Lower lobe of right lung (tissue), 2 donors: ENCODE measurements around the gene NEAT1. TPM values are rescaled to one million over a fixed set of nuclear protein-coding genes. Genes with fewer than 3 reads are reported as not detected.

Source experiments
- ATAC-seq, 2 donors: fragments of 200-7000 bp; cut with Tn5 transposase; one replicate each; pipeline ENCODE4 v1.9.1; 2020 to 2022; ENCODE audit warnings: mild to moderate bottlenecking in 2 of 2, moderate library complexity in 2 of 2
- DNase-seq: peaks from one replicate; pipeline ENCODE4 v3.0.0-alpha.2; 2020
- H3K27ac ChIP-seq: fragments of 200-600 bp; one replicate; pipeline ENCODE4 v1.8.0; 2022
- H3K27me3 ChIP-seq: fragments of 200-600 bp; one replicate; pipeline ENCODE4 v1.8.0; 2022; ENCODE audit warnings: low read depth
- H3K36me3 ChIP-seq: fragments of 200-600 bp; one replicate; pipeline ENCODE4 v1.8.0; 2022; ENCODE audit warnings: mild to moderate bottlenecking
- H3K4me1 ChIP-seq: fragments of 200-600 bp; one replicate; pipeline ENCODE4 v1.8.0; 2022
- H3K4me3 ChIP-seq: fragments of 200-600 bp; one replicate; pipeline ENCODE4 v1.8.0; 2022; ENCODE audit warnings: mild to moderate bottlenecking
- H3K9me3 ChIP-seq: fragments of 200-600 bp; one replicate; pipeline ENCODE4 v1.8.0; 2022
- intact Hi-C: fragments of 100-400 bp; cut with DNase I; formaldehyde crosslinking; loops from one replicate; pipeline ENCODE4 v1.11.0; 2022
- total RNA-seq: library from RNA; stranded (reverse); fragmentation: NEBNext Ultra II Directional; extraction: Animal tissue kit (Norgen Biotek cat#: 25700); gene quantifications from one replicate; pipeline ENCODE4 v1.2.1, GENCODE V29; 2021
- TF ChIP-seq, protein P1 (sequence below): fragments of 200-600 bp; IDR thresholded peaks from one replicate; pipeline ENCODE4 v1.8.0; 2022; ENCODE audit warnings: antibody characterized with exemption, mild to moderate bottlenecking
- donor health status: DM: no; HTN: yes; CAD: no; lungs with severe emphysema.

The NEAT1 gene
- total RNA-seq, 1 donor from 2014 or later = 980 TPM

DNA sequence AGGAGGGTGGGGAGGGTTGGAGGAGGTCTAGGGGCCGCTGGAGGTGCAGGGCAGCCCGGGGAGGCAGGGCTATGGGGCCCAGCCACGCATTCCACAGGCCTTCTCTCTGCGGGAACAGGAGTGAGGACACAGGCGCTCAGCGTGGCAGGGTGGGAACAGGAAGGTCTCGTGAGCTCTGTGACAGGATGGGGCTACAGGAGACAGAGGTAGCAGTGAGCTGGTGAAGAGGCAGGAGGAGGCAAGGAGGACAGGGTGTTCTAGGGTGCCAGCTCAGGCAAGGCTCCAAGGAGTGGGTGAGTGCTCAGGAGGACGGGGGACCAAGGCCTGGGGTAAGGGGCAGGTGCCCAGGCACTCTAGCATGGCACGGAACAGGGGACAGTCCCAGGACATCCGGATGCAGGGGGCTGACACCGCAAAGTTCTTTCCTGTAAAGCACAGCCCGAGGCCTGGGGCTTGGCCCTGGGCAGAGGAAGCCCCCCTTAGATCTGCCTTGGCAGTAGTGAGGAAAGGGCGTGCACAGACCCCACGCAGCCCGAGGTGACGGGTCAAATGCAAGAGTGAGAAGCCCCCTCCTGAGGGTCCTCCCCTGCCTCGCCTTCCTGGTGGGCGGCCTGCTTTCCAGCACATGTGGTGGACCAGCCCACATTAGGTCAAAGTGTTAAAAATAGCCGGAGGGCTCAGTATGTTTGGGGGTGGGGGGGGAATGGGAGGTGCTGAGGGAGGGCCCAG lies 4.7 kb upstream of the NEAT1 start:
- Histone ChIP-seq H3K9me3 (no peaks in the 10 kb centered on the region), H3K4me3 (peak overlapping the region; percentile 91), H3K27ac (peak overlapping the region; percentile 100), H3K4me1 (peaks cover 58% of the 10 kb centered on the region), H3K36me3 (peaks cover 7% of the 10 kb centered on the region), H3K27me3 (no peaks in the 10 kb centered on the region)
- DNase-seq (peak; percentile 72), ATAC-seq (no peak)
- TF ChIP-seq, protein P1, sequence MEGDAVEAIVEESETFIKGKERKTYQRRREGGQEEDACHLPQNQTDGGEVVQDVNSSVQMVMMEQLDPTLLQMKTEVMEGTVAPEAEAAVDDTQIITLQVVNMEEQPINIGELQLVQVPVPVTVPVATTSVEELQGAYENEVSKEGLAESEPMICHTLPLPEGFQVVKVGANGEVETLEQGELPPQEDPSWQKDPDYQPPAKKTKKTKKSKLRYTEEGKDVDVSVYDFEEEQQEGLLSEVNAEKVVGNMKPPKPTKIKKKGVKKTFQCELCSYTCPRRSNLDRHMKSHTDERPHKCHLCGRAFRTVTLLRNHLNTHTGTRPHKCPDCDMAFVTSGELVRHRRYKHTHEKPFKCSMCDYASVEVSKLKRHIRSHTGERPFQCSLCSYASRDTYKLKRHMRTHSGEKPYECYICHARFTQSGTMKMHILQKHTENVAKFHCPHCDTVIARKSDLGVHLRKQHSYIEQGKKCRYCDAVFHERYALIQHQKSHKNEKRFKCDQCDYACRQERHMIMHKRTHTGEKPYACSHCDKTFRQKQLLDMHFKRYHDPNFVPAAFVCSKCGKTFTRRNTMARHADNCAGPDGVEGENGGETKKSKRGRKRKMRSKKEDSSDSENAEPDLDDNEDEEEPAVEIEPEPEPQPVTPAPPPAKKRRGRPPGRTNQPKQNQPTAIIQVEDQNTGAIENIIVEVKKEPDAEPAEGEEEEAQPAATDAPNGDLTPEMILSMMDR = no peak
- intact Hi-C loops = no loop called here

DNA sequence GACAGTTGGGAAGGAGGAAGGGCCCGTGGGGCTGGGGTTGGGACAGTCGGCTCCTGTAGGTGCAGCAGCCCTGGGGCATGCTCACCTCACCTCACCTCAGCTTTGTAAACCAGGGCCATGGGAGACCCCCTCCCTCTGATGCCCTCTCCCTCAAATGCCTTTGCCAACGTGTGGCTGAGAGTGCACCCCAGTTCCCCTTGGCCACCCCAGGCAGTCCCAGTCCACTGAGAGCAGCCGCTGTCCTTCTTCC lies 4.2 kb upstream of the NEAT1 start:
- H3K36me3 ChIP-seq = peaks cover 6% of the 10 kb centered on the region
- TF ChIP-seq, protein P1 = no peak
- no peaks in the 10 kb centered on the region for H3K9me3 ChIP-seq
- no peak for ATAC-seq
- intact Hi-C loops = no loop called here
- H3K4me3 ChIP-seq = peak overlapping the region; percentile 91
- peaks cover 58% of the 10 kb centered on the region for H3K4me1 ChIP-seq
- H3K27ac ChIP-seq = peak overlapping the region; percentile 100
- no peak for DNase-seq
- no peaks in the 10 kb centered on the region for H3K27me3 ChIP-seq

DNA sequence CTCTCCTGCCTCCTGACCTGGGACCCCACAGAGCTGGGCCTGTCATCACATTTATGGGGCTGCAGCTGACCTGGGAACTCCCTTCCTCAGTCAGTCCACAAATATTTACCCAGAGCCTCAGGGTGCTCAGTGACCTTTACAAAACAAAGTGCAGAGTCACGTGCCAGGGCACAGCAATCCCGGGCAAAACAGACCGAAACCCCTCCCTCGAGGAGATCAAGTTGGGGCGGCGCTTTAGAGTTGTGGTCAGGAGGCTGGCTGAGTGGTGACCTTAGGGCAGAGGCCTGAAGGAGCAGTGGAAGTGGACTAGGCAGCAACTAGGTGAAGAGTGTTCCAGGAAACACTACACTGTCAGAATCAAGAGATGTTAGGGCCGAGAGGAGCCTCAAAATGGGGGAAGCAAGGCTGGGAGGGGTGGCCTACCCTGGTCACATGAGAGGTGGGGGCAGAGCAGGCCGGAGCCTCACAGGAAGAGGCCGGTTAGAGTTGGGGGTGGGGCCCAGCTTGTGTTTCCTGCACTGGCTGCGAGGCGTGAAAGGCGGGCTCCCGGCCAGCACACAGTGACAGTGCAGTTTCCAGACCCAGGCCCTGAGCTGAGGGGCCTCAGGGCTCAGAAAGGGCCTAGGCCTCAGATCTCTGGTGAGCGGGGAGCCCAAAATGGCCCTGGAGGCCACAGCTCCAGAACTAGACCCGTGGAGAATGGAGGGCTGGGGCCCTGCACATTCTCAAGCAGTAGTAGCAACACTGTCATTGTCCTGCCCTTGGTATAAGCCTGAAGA lies 3.7 kb upstream of the NEAT1 start:
- Histone ChIP-seq H3K4me3 (peak overlapping the region; percentile 91), H3K9me3 (no peaks in the 10 kb centered on the region), H3K4me1 (peaks cover 58% of the 10 kb centered on the region), H3K36me3 (peaks cover 3% of the 10 kb centered on the region), H3K27ac (peak overlapping the region; percentile 100), H3K27me3 (no peaks in the 10 kb centered on the region)
- ATAC-seq (peak; percentile 54 to 67), DNase-seq (peak; percentile 99)
- intact Hi-C loops = no loop called here
- TF ChIP-seq, protein P1 = no peak

DNA sequence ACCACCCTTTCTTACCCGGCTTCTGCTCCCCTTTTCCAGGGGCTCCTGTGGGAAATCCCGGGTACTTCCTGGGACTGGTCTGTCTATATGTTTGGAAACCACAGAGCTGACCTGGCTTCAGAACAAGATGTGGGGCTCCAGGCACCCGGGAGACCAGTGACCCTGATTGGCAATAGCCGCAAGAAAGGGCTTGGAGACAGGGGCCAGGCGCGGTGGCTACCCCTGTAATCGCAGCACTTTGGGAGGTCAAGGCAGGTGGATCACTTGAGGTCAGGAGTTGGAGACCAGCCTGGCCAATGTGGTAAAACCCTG lies 3.2 kb upstream of the NEAT1 start:
- H3K36me3 ChIP-seq = no peaks in the 10 kb centered on the region
- TF ChIP-seq, protein P1 = no peak
- H3K4me3 ChIP-seq = peak overlapping the region; percentile 91
- peaks cover 58% of the 10 kb centered on the region for H3K4me1 ChIP-seq
- no peaks in the 10 kb centered on the region for H3K27me3 ChIP-seq
- peak overlapping the region; percentile 100 for H3K27ac ChIP-seq
- ATAC-seq (no peak), DNase-seq (peak; percentile 51)
- intact Hi-C loops = no loop called here
- no peaks in the 10 kb centered on the region for H3K9me3 ChIP-seq

DNA sequence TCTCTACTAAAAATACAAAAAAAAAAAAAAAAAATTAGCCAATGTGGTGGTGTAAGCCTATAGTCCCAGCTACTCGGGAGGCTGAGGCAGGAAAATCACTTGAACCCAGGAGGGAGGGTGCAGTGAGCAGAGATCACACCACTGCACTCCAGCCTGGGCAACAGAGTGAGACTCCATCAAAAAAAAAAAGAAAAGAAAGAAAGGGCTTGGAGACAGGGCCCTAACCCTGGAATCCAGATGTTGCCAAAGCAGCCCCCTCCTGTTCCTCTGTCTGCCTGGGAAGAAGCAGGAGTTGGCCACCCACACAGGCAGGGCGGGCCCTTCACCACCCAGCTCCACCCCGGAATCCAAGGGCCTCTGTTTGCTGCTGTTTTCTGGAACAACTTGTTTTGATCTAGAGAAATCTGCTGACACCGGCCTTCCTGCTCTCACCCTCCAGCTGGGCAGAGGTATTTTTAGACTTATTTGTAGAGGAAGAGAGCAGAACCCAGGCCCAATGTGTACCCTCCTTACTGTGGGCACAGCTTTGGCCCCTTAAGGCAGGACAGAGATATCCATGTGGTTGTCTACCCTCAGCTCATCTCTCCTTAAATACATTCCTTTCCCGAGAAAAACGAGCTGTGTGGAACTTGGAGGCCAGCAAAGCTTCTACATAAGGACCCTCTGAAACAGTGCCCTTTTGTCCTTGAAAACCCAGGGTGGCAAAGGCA lies 2.7 kb upstream of the NEAT1 start:
- TF ChIP-seq, protein P1 = no peak

More for the DNA sequence above, 2.7 kb upstream of the NEAT1 start:
- H3K4me1 ChIP-seq = peaks cover 58% of the 10 kb centered on the region
- DNase-seq = peak; percentile 95
- H3K9me3 ChIP-seq = no peaks in the 10 kb centered on the region
- peak; percentile 43 to 50 for ATAC-seq
- H3K4me3 ChIP-seq = peak overlapping the region; percentile 91
- H3K27ac ChIP-seq = peak overlapping the region; percentile 100
- intact Hi-C loops = no loop called here
- H3K36me3 ChIP-seq = peaks cover 3% of the 10 kb centered on the region
- H3K27me3 ChIP-seq = no peaks in the 10 kb centered on the region
